ENCODE results near the gene KRTAP12-1. TPM values are rescaled to one million over a fixed set of nuclear protein-coding genes. Genes with fewer than 3 reads are reported as not detected.

Gene KRTAP12-1
- not detected for total RNA-seq

GRCh38 chr21:44681861-44682579 lies at the start of gene KRTAP12-1:
TSS of gene KRTAP12-1 (minus strand) at chr21:44682163. CDS start at chr21:44682123, 40 bp downstream.
- peak; percentile 47 for DNase-seq (ENCODE audit: low spot score)
- H3K4me3 ChIP-seq: no peak within 1 kb of the TSS
- no peaks in the 10 kb centered on the region for H3K4me1 ChIP-seq
- no peaks in the 10 kb centered on the region for H3K36me3 ChIP-seq
- no peak for TF ChIP-seq CTCF (IDR thresholded peaks at IDR 0.05)
- no peaks in the 10 kb centered on the region for H3K27me3 ChIP-seq
- H3K27ac ChIP-seq: no peak within 1 kb of the TSS
- no peaks in the 10 kb centered on the region for H3K9me3 ChIP-seq

- no peak for TF ChIP-seq CTCF (IDR thresholded peaks at IDR 0.05)
- Histone ChIP-seq H3K9me3 (peaks cover 0 to under 1% of the 10 kb centered on the region in 2 donors), H3K27me3 (no peaks in the 10 kb centered on the region), H3K36me3 (no peaks in the 10 kb centered on the region), H3K4me3 (no peak overlapping the region), H3K27ac (no peak overlapping the region), H3K4me1 (no peaks in the 10 kb centered on the region)
- DNase-seq (ENCODE audit: low spot score): no peak
These were observed 49.1 kb upstream of the KRTAP12-1 start for GRCh38 chr21:44730951-44731579.

GRCh38 chr21:44730028-44730395 lies 48.0 kb upstream of the KRTAP12-1 start:
- no peaks in the 10 kb centered on the region for H3K9me3 ChIP-seq
- no peaks in the 10 kb centered on the region for H3K36me3 ChIP-seq
- DNase-seq (ENCODE audit: low spot score): no peak
- no peaks in the 10 kb centered on the region for H3K4me1 ChIP-seq
- no peak overlapping the region for H3K4me3 ChIP-seq
- TF ChIP-seq CTCF (IDR thresholded peaks at IDR 0.05): no peak
- H3K27me3 ChIP-seq: no peaks in the 10 kb centered on the region
- no peak overlapping the region for H3K27ac ChIP-seq

GRCh38 chr21:44729336-44730027 lies 47.5 kb upstream of the KRTAP12-1 start:
- no peak overlapping the region for H3K4me3 ChIP-seq
- no peak for DNase-seq (ENCODE audit: low spot score)
- no peak for TF ChIP-seq CTCF (IDR thresholded peaks at IDR 0.05)
- no peak overlapping the region for H3K27ac ChIP-seq
- no peaks in the 10 kb centered on the region for H3K27me3 ChIP-seq
- no peaks in the 10 kb centered on the region for H3K4me1 ChIP-seq
- H3K9me3 ChIP-seq: no peaks in the 10 kb centered on the region
- no peaks in the 10 kb centered on the region for H3K36me3 ChIP-seq

- Histone ChIP-seq H3K36me3 (no peaks in the 10 kb centered on the region), H3K4me3 (no peak overlapping the region), H3K27ac (no peak overlapping the region), H3K9me3 (no peaks in the 10 kb centered on the region), H3K27me3 (peaks cover 0 to 7% of the 10 kb centered on the region in 2 donors), H3K4me1 (peaks cover 0 to under 1% of the 10 kb centered on the region in 2 donors)
- DNase-seq (ENCODE audit: low spot score): no peak
- no peak for TF ChIP-seq CTCF (IDR thresholded peaks at IDR 0.05)
These were observed 46.8 kb upstream of the KRTAP12-1 start for GRCh38 chr21:44728716-44729115.
